GM23248 (cell line): ENCODE results near the gene NUDT19. TPM values are rescaled to one million over a fixed set of nuclear protein-coding genes. Genes with fewer than 3 reads are reported as not detected.

Experiments
- DNase-seq: peaks from one replicate; pipeline ENCODE4 v3.0.0-alpha.2; 2015
- H2AFZ ChIP-seq: fragments of 200-600 bp; sonication (generic); 2 replicates; pipeline ENCODE4 v1.6.1; 2016; ENCODE audit warnings: antibody characterized with exemption
- H3F3A ChIP-seq: fragments of 200-600 bp; sonication (generic); 2 replicates; pipeline ENCODE4 v1.6.1; 2016; ENCODE audit warnings: mild to moderate bottlenecking, antibody characterized with exemption, mixed run types; ENCODE audit not compliant: insufficient read depth
- H3K27ac ChIP-seq: fragments of 200-600 bp; sonication (generic); 2 replicates; pipeline ENCODE4 v1.5.1; 2016; ENCODE audit warnings: mild to moderate bottlenecking
- H3K27me3 ChIP-seq: fragments of 200-600 bp; sonication (generic); replicated peaks from 2 replicates; pipeline ENCODE4 v1.6.1; 2016; ENCODE audit warnings: mild to moderate bottlenecking; ENCODE audit not compliant: insufficient read depth
- H3K36me3 ChIP-seq: fragments of 200-600 bp; sonication (generic); 2 replicates; pipeline ENCODE4 v1.6.1; 2016; ENCODE audit warnings: low read depth, mild to moderate bottlenecking
- H3K4me1 ChIP-seq: fragments of 200-600 bp; sonication (generic); 2 replicates; pipeline ENCODE4 v1.6.1; 2016; ENCODE audit warnings: mild to moderate bottlenecking; ENCODE audit not compliant: insufficient read depth
- H3K4me2 ChIP-seq: fragments of 200-600 bp; sonication (generic); one replicate; pipeline ENCODE4 v1.6.1; 2016; ENCODE audit warnings: mild to moderate bottlenecking; ENCODE audit not compliant: unreplicated experiment
- H3K4me3 ChIP-seq: fragments of 200-600 bp; sonication (generic); 2 replicates; pipeline ENCODE4 v1.5.1; 2016; ENCODE audit warnings: mild to moderate bottlenecking
- H3K79me2 ChIP-seq: fragments of 200-600 bp; sonication (generic); 2 replicates; pipeline ENCODE4 v1.6.1; 2016; ENCODE audit warnings: mild to moderate bottlenecking; ENCODE audit not compliant: insufficient read depth
- H3K9ac ChIP-seq: fragments of 200-600 bp; sonication (generic); 2 replicates; pipeline ENCODE4 v1.6.1; 2016; ENCODE audit warnings: mild to moderate bottlenecking
- H3K9me2 ChIP-seq: fragments of 200-600 bp; sonication (generic); 2 replicates; pipeline ENCODE4 v1.6.1; 2016; ENCODE audit warnings: mixed run types, mild to moderate bottlenecking, moderate library complexity; ENCODE audit not compliant: insufficient read depth
- H3K9me3 ChIP-seq: fragments of 200-600 bp; sonication (generic); one replicate; pipeline ENCODE4 v1.6.1; 2017; ENCODE audit warnings: low read depth
- H4K20me1 ChIP-seq: fragments of 200-600 bp; sonication (generic); 2 replicates; pipeline ENCODE4 v1.6.0; 2016; ENCODE audit not compliant: insufficient read depth
- EZH2 ChIP-seq: fragments of 200-600 bp; sonication (generic); IDR thresholded peaks from 2 replicates; pipeline ENCODE4 v1.6.1; 2018; ENCODE audit warnings: antibody characterized with exemption, mild to moderate bottlenecking; ENCODE audit not compliant: insufficient read depth, poor library complexity, severe bottlenecking
- EZH2phosphoT487 ChIP-seq: fragments of 200-600 bp; sonication (generic); IDR thresholded peaks from 2 replicates; pipeline ENCODE4 v1.6.1; 2018; ENCODE audit warnings: antibody characterized with exemption, moderate library complexity, mild to moderate bottlenecking, low read depth; ENCODE audit not compliant: insufficient read depth
- WGBS, 2 experiments: methylation state at CpG; one replicate each; pipeline ENCODE4 v1.1.6; 2015 to 2017; ENCODE audit warnings: low lambda C conversion rate in 2 of 2, low coverage in 1 of 2; ENCODE audit errors: missing lambda C conversion rate in 2 of 2; 5-methylcytosine and 5-hydroxymethylcytosine counted together
- in situ Hi-C: fragments of 300-500 bp; cut with MboI; formaldehyde crosslinking; loops from 2 replicates; pipeline ENCODE4 v1.15.0; 2020
- polyA plus RNA-seq: library from polyadenylated mRNA; unstranded; fragments of >200 nt; fragmentation: Nextera tagmentation; extraction: Ambion mirVana; gene quantifications from 2 replicates; pipeline ENCODE4 v1.2.1, GENCODE V29; 2016
- total RNA-seq: library from RNA; depleted of rRNA; stranded (reverse); fragments of >200 nt; shearing (Covaris generic); gene quantifications from 2 replicates; pipeline ENCODE4 v1.2.3, GENCODE V29; 2014

NUDT19 gene
- total and polyA plus RNA-seq, 2 experiments from 2014 or later, result 18.0 to 25.1 TPM

DNA sequence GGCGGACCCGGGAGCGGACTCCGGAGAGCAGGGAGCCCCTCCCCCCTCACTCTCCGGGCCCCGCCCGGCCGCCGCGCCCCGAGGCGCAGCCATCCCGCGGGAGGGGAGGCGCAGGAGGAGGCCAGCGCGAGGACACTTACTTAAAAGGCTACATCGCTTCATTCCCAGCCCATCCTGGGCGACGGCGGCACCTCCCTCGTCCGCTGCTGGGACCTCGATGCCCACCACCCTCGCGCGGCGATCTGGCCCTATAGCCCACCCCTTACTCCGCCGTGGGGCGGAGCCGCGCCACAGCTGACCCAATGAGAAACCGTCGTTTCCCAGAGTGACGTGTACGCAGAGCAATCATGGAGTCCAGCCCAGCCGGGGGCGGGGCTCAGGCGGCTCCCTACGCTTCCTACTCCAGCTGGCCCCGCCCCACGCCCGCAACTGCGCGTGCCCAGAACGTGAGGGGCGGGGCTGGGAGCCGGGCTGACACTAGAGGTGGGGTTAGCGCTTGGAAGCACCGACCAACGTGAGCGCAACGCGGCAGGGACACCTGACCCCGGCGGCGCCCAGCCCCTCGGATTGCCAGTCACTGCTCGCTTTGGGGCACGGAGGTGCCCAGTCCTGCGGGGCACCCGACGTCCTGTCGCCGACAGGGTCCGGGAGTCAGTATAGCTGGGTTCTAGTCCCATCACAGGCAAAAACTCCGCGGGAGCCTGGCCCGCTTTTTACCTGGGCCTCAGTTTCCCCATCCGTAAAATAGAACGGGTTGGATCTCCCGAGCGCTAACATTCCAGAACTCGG lies 16.5 kb upstream of the NUDT19 start, which contains the start of gene ANKRD27:
Gene ANKRD27, minus strand, starts transcription at position 250 of the 789 bp plus-strand sequence. CDS start 16,165 bp downstream, outside the sequence.
- Histone ChIP-seq H3K79me2 (peaks cover 47% of the 10 kb centered on the region), H2AFZ (peak within 1 kb of the TSS; percentile 94), H4K20me1 (no peaks in the 10 kb centered on the region; the same call in 1 of the 2 replicates), H3K9me3 (no peaks in the 10 kb centered on the region), H3K9ac (peak within 1 kb of the TSS; percentile 80), H3K36me3 (no peaks in the 10 kb centered on the region), H3K4me1 (peaks cover 18% of the 10 kb centered on the region), H3F3A (no peaks in the 10 kb centered on the region), H3K4me2 (peak within 1 kb of the TSS; percentile 94), H3K27ac (peak within 1 kb of the TSS; percentile 45; the same call in 1 of the 2 replicates), H3K4me3 (peak within 1 kb of the TSS; percentile 80), H3K27me3 (peaks cover 19% of the 10 kb centered on the region), H3K9me2 (no peaks in the 10 kb centered on the region)
- TF ChIP-seq EZH2 (no peak), EZH2phosphoT487 (no peak)
- 1 to 3% methylated on average over 39 to 73 of the region's 75 CpGs for WGBS, 2 experiments
- in situ Hi-C loops, result no loop called here
- DNase-seq, result peak; percentile 99

DNA sequence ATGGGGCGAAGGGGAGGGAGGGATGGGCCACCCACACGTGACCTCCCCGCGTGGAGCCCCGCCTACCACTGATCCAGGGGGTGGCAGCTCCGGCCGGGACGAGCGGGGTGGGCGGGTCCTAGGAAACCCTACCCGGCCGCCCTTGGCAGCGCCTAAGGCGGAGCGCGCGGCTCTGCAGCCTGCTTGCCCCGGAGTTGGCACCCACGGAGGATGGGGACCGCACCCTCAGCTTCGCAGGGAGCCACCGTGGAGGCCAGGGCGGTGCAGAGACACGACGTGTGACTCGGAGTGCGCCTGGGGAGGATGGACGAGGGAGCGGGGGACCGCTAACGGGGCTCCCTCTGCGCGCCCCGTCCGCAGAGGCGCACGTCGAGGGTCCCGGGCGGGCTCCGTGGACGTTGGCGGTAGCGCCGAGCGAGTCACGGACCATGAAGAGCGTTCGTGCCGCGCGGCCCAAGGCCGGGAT lies 15.9 kb upstream of the NUDT19 start, which contains the start of gene RGS9BP:
Gene RGS9BP, plus strand, starts transcription at position 129 of the 466 bp plus-strand sequence. CDS start 416 bp downstream, outside the sequence.
- TF ChIP-seq EZH2phosphoT487 (no peak), EZH2 (no peak)
- peak within 1 kb of the TSS; percentile 94 for H2AFZ ChIP-seq
- peaks cover 40% of the 10 kb centered on the region for H3K79me2 ChIP-seq
- H4K20me1 ChIP-seq, result no peaks in the 10 kb centered on the region; the same call in 1 of the 2 replicates
- H3K27ac ChIP-seq, result peak within 1 kb of the TSS; percentile 45; the same call in 1 of the 2 replicates
- no peaks in the 10 kb centered on the region for H3F3A ChIP-seq
- peaks cover 18% of the 10 kb centered on the region for H3K4me1 ChIP-seq
- peak within 1 kb of the TSS; percentile 80 for H3K4me3 ChIP-seq
- peak; percentile 89 for DNase-seq
- peak within 1 kb of the TSS; percentile 80 for H3K9ac ChIP-seq
- H3K27me3 ChIP-seq, result peaks cover 19% of the 10 kb centered on the region
- no peaks in the 10 kb centered on the region for H3K9me3 ChIP-seq
- no peaks in the 10 kb centered on the region for H3K9me2 ChIP-seq
- WGBS, 2 experiments, result 4% methylated on average over 36 to 50 of the region's 53 CpGs
- peak within 1 kb of the TSS; percentile 94 for H3K4me2 ChIP-seq
- no peaks in the 10 kb centered on the region for H3K36me3 ChIP-seq
- in situ Hi-C loops, result no loop called here

DNA sequence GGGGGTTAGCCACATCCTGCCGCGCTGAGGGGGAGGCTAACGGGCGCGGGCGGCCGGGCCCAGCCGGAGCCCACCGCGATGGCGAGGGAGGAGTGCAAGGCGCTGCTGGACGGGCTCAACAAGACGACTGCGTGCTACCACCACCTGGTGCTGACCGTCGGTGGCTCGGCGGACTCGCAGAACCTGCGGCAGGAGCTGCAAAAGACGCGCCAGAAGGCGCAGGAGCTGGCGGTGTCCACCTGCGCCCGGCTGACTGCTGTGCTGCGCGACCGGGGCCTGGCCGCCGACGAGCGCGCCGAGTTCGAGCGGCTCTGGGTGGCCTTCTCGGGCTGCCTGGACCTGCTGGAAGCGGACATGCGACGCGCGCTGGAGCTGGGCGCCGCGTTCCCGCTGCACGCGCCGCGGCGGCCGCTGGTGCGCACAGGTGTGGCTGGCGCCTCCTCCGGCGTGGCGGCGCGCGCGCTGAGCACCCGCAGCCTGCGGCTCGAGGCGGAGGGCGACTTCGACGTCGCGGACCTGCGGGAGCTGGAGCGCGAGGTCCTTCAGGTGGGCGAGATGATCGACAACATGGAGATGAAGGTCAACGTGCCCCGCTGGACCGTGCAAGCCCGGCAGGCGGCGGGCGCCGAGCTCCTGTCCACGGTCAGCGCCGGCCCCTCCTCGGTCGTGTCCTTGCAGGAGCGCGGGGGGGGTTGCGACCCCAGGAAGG lies 15.3 kb upstream of the NUDT19 start:
- Histone ChIP-seq H3K27me3 (peaks cover 19% of the 10 kb centered on the region), H3K9ac (no peak overlapping the region), H3F3A (no peaks in the 10 kb centered on the region), H2AFZ (peak overlapping the region; percentile 94), H3K36me3 (no peaks in the 10 kb centered on the region), H3K4me2 (peak overlapping the region; percentile 89), H3K27ac (no peak overlapping the region), H4K20me1 (no peaks in the 10 kb centered on the region; the same call in 1 of the 2 replicates), H3K4me1 (peaks cover 18% of the 10 kb centered on the region), H3K9me3 (no peaks in the 10 kb centered on the region), H3K79me2 (peaks cover 34% of the 10 kb centered on the region), H3K4me3 (peak overlapping the region; percentile 80), H3K9me2 (no peaks in the 10 kb centered on the region)
- peak; percentile 23 for DNase-seq
- peak; percentile 67 for TF ChIP-seq EZH2
- no peak for TF ChIP-seq EZH2phosphoT487
- 6 to 7% methylated on average over 45 to 84 of the region's 93 CpGs for WGBS, 2 experiments
- in situ Hi-C loops, result no loop called here

DNA sequence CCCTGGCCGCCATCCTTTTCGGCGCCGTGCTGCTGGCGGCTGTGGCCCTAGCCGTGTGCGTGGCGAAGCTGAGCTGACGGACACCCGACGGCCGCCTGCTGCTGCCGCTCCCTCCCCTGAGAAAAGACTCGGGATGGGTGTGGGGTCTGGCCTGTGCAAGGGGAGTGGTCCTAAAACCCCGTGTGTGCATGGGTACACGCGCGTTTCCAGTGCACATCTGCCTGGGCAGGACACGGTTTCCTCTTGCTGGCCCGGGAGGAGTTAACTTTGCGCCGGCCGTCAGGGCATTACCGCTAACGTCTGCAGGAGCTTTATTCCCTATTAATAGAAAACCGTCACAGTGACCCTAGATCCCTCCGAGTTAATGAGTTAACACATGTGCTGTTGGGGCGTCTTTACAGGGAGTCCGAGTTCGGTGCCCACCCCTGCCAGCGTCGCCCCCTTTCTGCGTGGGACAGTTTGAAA lies 14.7 kb upstream of the NUDT19 start:
- no peaks in the 10 kb centered on the region for H3K9me3 ChIP-seq
- in situ Hi-C loops, result no loop called here
- H3F3A ChIP-seq, result no peaks in the 10 kb centered on the region
- H3K9me2 ChIP-seq, result no peaks in the 10 kb centered on the region
- peaks cover 29% of the 10 kb centered on the region for H3K79me2 ChIP-seq
- no peaks in the 10 kb centered on the region for H3K36me3 ChIP-seq
- WGBS, 2 experiments, result 30 to 32% methylated on average over 30 to 33 of the region's 33 CpGs
- peaks cover 19% of the 10 kb centered on the region for H3K27me3 ChIP-seq
- H3K4me1 ChIP-seq, result peaks cover 12% of the 10 kb centered on the region
- H2AFZ ChIP-seq, result no peak overlapping the region
- no peaks in the 10 kb centered on the region for H4K20me1 ChIP-seq
- H3K4me2 ChIP-seq, result no peak overlapping the region
- no peak overlapping the region for H3K9ac ChIP-seq
- TF ChIP-seq EZH2, result no peak
- TF ChIP-seq EZH2phosphoT487, result no peak
- DNase-seq, result no peak
- H3K4me3 ChIP-seq, result no peak overlapping the region
- no peak overlapping the region for H3K27ac ChIP-seq
